Lower lobe of right lung (tissue), 2 donors: Measurements from ENCODE around the gene EIF2S3. TPM values are rescaled to one million over a fixed set of nuclear protein-coding genes. Genes with fewer than 3 reads are reported as not detected.

Experiments used
- ATAC-seq, 2 donors: fragments of 200-7000 bp; cut with Tn5 transposase; one replicate each; pipeline ENCODE4 v1.9.1; 2020 to 2022; ENCODE audit warnings: mild to moderate bottlenecking in 2 of 2, moderate library complexity in 2 of 2
- DNase-seq: peaks from one replicate; pipeline ENCODE4 v3.0.0-alpha.2; 2020
- H3K27ac ChIP-seq: fragments of 200-600 bp; one replicate; pipeline ENCODE4 v1.8.0; 2022
- H3K27me3 ChIP-seq: fragments of 200-600 bp; one replicate; pipeline ENCODE4 v1.8.0; 2022; ENCODE audit warnings: low read depth
- H3K36me3 ChIP-seq: fragments of 200-600 bp; one replicate; pipeline ENCODE4 v1.8.0; 2022; ENCODE audit warnings: mild to moderate bottlenecking
- H3K4me1 ChIP-seq: fragments of 200-600 bp; one replicate; pipeline ENCODE4 v1.8.0; 2022
- H3K4me3 ChIP-seq: fragments of 200-600 bp; one replicate; pipeline ENCODE4 v1.8.0; 2022; ENCODE audit warnings: mild to moderate bottlenecking
- H3K9me3 ChIP-seq: fragments of 200-600 bp; one replicate; pipeline ENCODE4 v1.8.0; 2022
- CTCF ChIP-seq: fragments of 200-600 bp; IDR thresholded peaks from one replicate; pipeline ENCODE4 v1.8.0; 2022; ENCODE audit warnings: antibody characterized with exemption, mild to moderate bottlenecking
- intact Hi-C: fragments of 100-400 bp; cut with DNase I; formaldehyde crosslinking; loops from one replicate; pipeline ENCODE4 v1.11.0; 2022
- long read RNA-seq: library from polyadenylated mRNA; unstranded; transcript quantifications from one replicate; pipeline ENCODE4 v2.0.0, GENCODE V29; 2021
- total RNA-seq: library from RNA; stranded (reverse); fragmentation: NEBNext Ultra II Directional; extraction: Animal tissue kit (Norgen Biotek cat#: 25700); gene quantifications from one replicate; pipeline ENCODE4 v1.2.1, GENCODE V29; 2021
- donor health status: DM: no; HTN: yes; CAD: no; lungs with severe emphysema.

Gene EIF2S3
- total RNA-seq, result 174 TPM
- long read RNA-seq, transcript EIF2S3-201 (12 exons, 2,858 nt), result major isoform, 251 of 268 reads
- long read RNA-seq, partial matches to known transcripts, result 6 of 268 reads
- long read RNA-seq, other reads (novel, unspliced or antisense), result 11 of 268 reads

GRCh38 chrX:24054182-24055042 is at the start of gene EIF2S3:
Gene EIF2S3 (plus strand): TSS chrX:24054956. CDS start chrX:24054969, 13 bp downstream.
- H3K36me3 ChIP-seq, result peaks cover 23% of the 10 kb centered on the region
- H3K4me3 ChIP-seq, result peak within 1 kb of the TSS; percentile 77
- ATAC-seq (peak; percentile 98 to 99), DNase-seq (peak; percentile 91)
- intact Hi-C loops, result no loop called here
- H3K4me1 ChIP-seq, result no peaks in the 10 kb centered on the region
- peak; percentile 54 for TF ChIP-seq CTCF
- H3K27ac ChIP-seq, result peak within 1 kb of the TSS; percentile 89
- H3K9me3 ChIP-seq, result no peaks in the 10 kb centered on the region
- no peaks in the 10 kb centered on the region for H3K27me3 ChIP-seq

GRCh38 chrX:24005028-24005427 is 49.7 kb upstream of the EIF2S3 start:
- DNase-seq (no peak), ATAC-seq (no peak)
- no peak overlapping the region for H3K27ac ChIP-seq
- H3K4me1 ChIP-seq, result no peaks in the 10 kb centered on the region
- intact Hi-C loops, result no loop called here
- no peak for TF ChIP-seq CTCF
- H3K27me3 ChIP-seq, result no peaks in the 10 kb centered on the region
- no peaks in the 10 kb centered on the region for H3K9me3 ChIP-seq
- peaks cover 14% of the 10 kb centered on the region for H3K36me3 ChIP-seq
- no peak overlapping the region for H3K4me3 ChIP-seq

DNA sequence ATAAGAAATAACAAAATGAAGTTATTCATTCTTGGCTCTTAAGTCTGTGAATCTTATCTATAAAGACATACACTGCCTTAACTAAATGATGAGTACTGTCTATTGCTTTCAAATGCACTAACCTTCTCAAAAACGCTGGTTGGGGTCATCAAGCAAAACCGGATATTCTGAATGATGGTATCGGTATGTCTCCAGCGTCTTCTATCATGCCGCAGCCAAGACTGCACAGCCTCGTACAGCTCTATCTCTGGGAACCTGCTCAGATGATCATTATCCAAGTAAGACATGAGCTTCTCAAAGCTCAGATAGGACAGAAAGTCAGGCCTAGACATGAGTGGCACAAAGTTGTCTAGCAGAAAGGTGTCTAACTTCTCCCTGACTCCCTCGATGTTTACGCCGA is 48.9 kb upstream of the EIF2S3 start:
- no peak for DNase-seq
- Histone ChIP-seq H3K9me3 (no peaks in the 10 kb centered on the region), H3K4me1 (no peaks in the 10 kb centered on the region), H3K27ac (no peak overlapping the region), H3K27me3 (no peaks in the 10 kb centered on the region), H3K36me3 (peaks cover 14% of the 10 kb centered on the region), H3K4me3 (no peak overlapping the region)
- ATAC-seq, result no peak
- TF ChIP-seq CTCF, result no peak
- intact Hi-C loops, result no loop called here

GRCh38 chrX:24012266-24012665 is 42.5 kb upstream of the EIF2S3 start:
- Histone ChIP-seq H3K4me3 (no peak overlapping the region), H3K9me3 (no peaks in the 10 kb centered on the region), H3K4me1 (no peaks in the 10 kb centered on the region), H3K27ac (no peak overlapping the region), H3K36me3 (no peaks in the 10 kb centered on the region), H3K27me3 (no peaks in the 10 kb centered on the region)
- intact Hi-C loops, result no loop called here
- DNase-seq, result no peak
- TF ChIP-seq CTCF, result no peak
- ATAC-seq, result no peak

GRCh38 chrX:24014388-24015018 is 40.3 kb upstream of the EIF2S3 start:
- H3K27ac ChIP-seq, result no peak overlapping the region
- ATAC-seq, result no peak
- H3K9me3 ChIP-seq, result no peaks in the 10 kb centered on the region
- no peak for DNase-seq
- H3K36me3 ChIP-seq, result no peaks in the 10 kb centered on the region
- H3K4me3 ChIP-seq, result no peak overlapping the region
- TF ChIP-seq CTCF, result no peak
- no peaks in the 10 kb centered on the region for H3K4me1 ChIP-seq
- intact Hi-C loops, result no loop called here
- no peaks in the 10 kb centered on the region for H3K27me3 ChIP-seq
